Testis (tissue), 3 donors: ENCODE measurements around the gene CECR2. TPM values are rescaled to one million over a fixed set of nuclear protein-coding genes. Genes with fewer than 3 reads are reported as not detected.

Experiments used
- DNase-seq: peaks from one replicate; pipeline ENCODE4 v3.0.0-alpha.2; 2019
- H3K27ac ChIP-seq, 2 donors: fragments of 200-600 bp; sonication (generic); one replicate each; pipeline ENCODE4 v1.5.1; 2019
- H3K27me3 ChIP-seq: fragments of 200-600 bp; sonication (generic); one replicate; pipeline ENCODE4 v1.5.1; 2019
- H3K36me3 ChIP-seq: fragments of 200-600 bp; sonication (generic); one replicate; pipeline ENCODE4 v1.5.1; 2017; ENCODE audit warnings: low read depth; ENCODE audit errors: missing control alignments
- H3K4me1 ChIP-seq: fragments of 200-600 bp; sonication (generic); one replicate; pipeline ENCODE4 v1.5.1; 2019
- H3K4me3 ChIP-seq, 2 donors: fragments of 200-600 bp; sonication (generic); one replicate each; pipeline ENCODE4 v1.5.1; 2017 to 2019
- H3K9me3 ChIP-seq: fragments of 200-600 bp; sonication (generic); one replicate; pipeline ENCODE4 v1.5.1; 2017
- CTCF ChIP-seq, 3 experiments: fragments of 450-650 bp in 2 of 3; fragments of 200-600 bp in 1 of 3; sonication (generic) in 1 of 3; IDR thresholded peaks; one replicate each; pipeline ENCODE4 v1.5.1; 2016 to 2019; ENCODE audit warnings: antibody characterized with exemption in 3 of 3, mild to moderate bottlenecking in 2 of 3, moderate library complexity in 1 of 3
- POLR2A ChIP-seq: fragments of 450-650 bp; IDR thresholded peaks from one replicate; pipeline ENCODE4 v1.6.1; 2017; ENCODE audit warnings: antibody characterized with exemption, mild to moderate bottlenecking, moderate library complexity
- WGBS, 2 donors: methylation state at CpG; one replicate each; pipeline ENCODE4 v1.1.5; 2018; 5-methylcytosine and 5-hydroxymethylcytosine counted together
- intact Hi-C: fragments of 100-400 bp; cut with DNase I; formaldehyde crosslinking; loops from one replicate; pipeline ENCODE4 v1.15.1; 2023; ENCODE audit warnings: low total_unique reads
- polyA plus RNA-seq: library from polyadenylated mRNA; stranded (reverse); fragments of 350-450 nt; fragmentation: Illumina TruSeq; extraction: RNeasy Lipid Tissue Mini Kit (QIAGEN cat#74804); gene quantifications from one replicate; pipeline ENCODE4 v1.2.3, GENCODE V29; 2014; ENCODE audit warnings: low read depth, low replicate concordance; ENCODE audit not compliant: insufficient read depth
- total RNA-seq, 2 donors: library from RNA; depleted of rRNA; stranded (reverse); fragments of >200 nt; gene quantifications; one replicate each; pipeline ENCODE4 v1.2.3, GENCODE V29; 2016

CECR2 gene
- total and polyA plus RNA-seq, 3 donors from 2014 or later = 7.1 to 18.7 (median 16.8) TPM

DNA sequence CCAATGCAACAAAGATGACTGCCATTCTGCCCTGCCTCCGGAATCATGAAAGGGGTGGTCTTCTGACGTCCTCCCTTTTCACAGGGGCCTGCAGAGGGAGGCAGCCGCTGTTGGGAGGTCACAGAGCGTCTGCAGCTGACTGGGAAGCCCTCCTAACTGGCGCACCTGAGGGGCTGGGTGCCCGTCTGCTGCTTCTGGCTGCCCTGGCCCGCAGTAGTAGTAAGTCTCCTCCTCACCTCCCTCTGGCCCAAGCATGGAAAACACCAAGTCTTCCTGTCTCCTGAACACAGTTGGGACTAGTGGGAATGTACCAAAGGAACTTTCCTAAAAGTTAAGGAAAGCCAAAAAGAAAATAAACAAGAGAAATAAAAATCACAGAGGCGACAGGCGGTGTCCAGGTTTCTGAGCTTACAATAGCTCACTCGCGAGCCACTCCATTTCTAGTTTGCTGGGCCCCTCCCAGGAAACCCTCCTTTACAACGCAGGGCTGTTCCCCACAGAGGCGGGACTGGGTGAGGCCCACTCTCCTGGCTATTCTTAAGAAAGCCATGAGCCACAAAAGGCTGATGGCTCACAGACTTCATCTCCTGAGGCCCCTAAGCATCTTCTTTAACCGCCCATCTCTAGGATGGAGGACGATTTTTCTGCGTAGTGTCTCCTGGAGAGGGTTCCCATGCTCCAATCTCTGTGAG is 37.0 kb upstream of the CECR2 start:
- no peaks in the 10 kb centered on the region for H3K9me3 ChIP-seq
- intact Hi-C loops = no loop called here
- WGBS, 2 donors = 87 to 88% methylated on average over 16 of the region's 16 CpGs
- TF ChIP-seq POLR2A (no peak), CTCF (IDR thresholded peaks at IDR 0.05) (no peak)
- H3K27ac ChIP-seq = no peak overlapping the region
- no peaks in the 10 kb centered on the region for H3K27me3 ChIP-seq
- DNase-seq = no peak
- H3K4me1 ChIP-seq = no peaks in the 10 kb centered on the region
- H3K4me3 ChIP-seq = no peak overlapping the region
- H3K36me3 ChIP-seq = no peaks in the 10 kb centered on the region

GRCh38 chr22:17334059-17334458 is 35.2 kb upstream of the CECR2 start:
- H3K4me3 ChIP-seq = no peak overlapping the region
- H3K9me3 ChIP-seq = no peaks in the 10 kb centered on the region
- H3K4me1 ChIP-seq = no peaks in the 10 kb centered on the region
- WGBS, 2 donors = 84 to 92% methylated on average over 6 of the region's 6 CpGs
- intact Hi-C loops = no loop called here
- H3K27ac ChIP-seq = no peak overlapping the region
- DNase-seq = no peak
- no peaks in the 10 kb centered on the region for H3K36me3 ChIP-seq
- TF ChIP-seq CTCF (IDR thresholded peaks at IDR 0.05) (no peak), POLR2A (no peak)
- no peaks in the 10 kb centered on the region for H3K27me3 ChIP-seq

GRCh38 chr22:17334983-17335382 is 34.3 kb upstream of the CECR2 start:
- Histone ChIP-seq H3K9me3 (no peaks in the 10 kb centered on the region), H3K4me1 (no peaks in the 10 kb centered on the region), H3K27me3 (no peaks in the 10 kb centered on the region), H3K27ac (no peak overlapping the region), H3K36me3 (no peaks in the 10 kb centered on the region), H3K4me3 (no peak overlapping the region)
- intact Hi-C loops = no loop called here
- DNase-seq = no peak
- 64 to 88% methylated on average over 5 to 6 of the region's 6 CpGs for WGBS, 2 donors
- TF ChIP-seq POLR2A = no peak
- no peak for TF ChIP-seq CTCF (IDR thresholded peaks at IDR 0.05)

GRCh38 chr22:17336061-17336460 is 33.2 kb upstream of the CECR2 start:
- 65 to 70% methylated on average over 5 of the region's 5 CpGs for WGBS, 2 donors
- Histone ChIP-seq H3K4me1 (no peaks in the 10 kb centered on the region), H3K27me3 (no peaks in the 10 kb centered on the region), H3K36me3 (no peaks in the 10 kb centered on the region), H3K27ac (no peak overlapping the region), H3K9me3 (no peaks in the 10 kb centered on the region), H3K4me3 (no peak overlapping the region)
- TF ChIP-seq CTCF (IDR thresholded peaks at IDR 0.05) (no peak), POLR2A (no peak)
- DNase-seq = no peak
- intact Hi-C loops = no loop called here

- 82 to 87% methylated on average over 11 of the region's 11 CpGs for WGBS, 2 donors
- intact Hi-C loops = no loop called here
Observed at GRCh38 chr22:17337639-17338038, 31.6 kb upstream of the CECR2 start.

More at GRCh38 chr22:17337639-17338038, 31.6 kb upstream of the CECR2 start:
- no peaks in the 10 kb centered on the region for H3K9me3 ChIP-seq
- TF ChIP-seq POLR2A (no peak), CTCF (IDR thresholded peaks at IDR 0.05) (no peak)
- H3K4me3 ChIP-seq = no peak overlapping the region
- H3K27me3 ChIP-seq = no peaks in the 10 kb centered on the region
- no peaks in the 10 kb centered on the region for H3K4me1 ChIP-seq
- no peak overlapping the region for H3K27ac ChIP-seq
- no peaks in the 10 kb centered on the region for H3K36me3 ChIP-seq
- no peak for DNase-seq
